Measurements from ENCODE around the gene CLDN5. TPM values are rescaled to one million over a fixed set of nuclear protein-coding genes. Genes with fewer than 3 reads are reported as not detected.

CLDN5 gene
- total RNA-seq, 1 donor from 2014 or later = 19.5 TPM

GRCh38 chr22:19520566-19521305, 3.5 kb downstream of the CLDN5 start:
- TF ChIP-seq, protein P1, sequence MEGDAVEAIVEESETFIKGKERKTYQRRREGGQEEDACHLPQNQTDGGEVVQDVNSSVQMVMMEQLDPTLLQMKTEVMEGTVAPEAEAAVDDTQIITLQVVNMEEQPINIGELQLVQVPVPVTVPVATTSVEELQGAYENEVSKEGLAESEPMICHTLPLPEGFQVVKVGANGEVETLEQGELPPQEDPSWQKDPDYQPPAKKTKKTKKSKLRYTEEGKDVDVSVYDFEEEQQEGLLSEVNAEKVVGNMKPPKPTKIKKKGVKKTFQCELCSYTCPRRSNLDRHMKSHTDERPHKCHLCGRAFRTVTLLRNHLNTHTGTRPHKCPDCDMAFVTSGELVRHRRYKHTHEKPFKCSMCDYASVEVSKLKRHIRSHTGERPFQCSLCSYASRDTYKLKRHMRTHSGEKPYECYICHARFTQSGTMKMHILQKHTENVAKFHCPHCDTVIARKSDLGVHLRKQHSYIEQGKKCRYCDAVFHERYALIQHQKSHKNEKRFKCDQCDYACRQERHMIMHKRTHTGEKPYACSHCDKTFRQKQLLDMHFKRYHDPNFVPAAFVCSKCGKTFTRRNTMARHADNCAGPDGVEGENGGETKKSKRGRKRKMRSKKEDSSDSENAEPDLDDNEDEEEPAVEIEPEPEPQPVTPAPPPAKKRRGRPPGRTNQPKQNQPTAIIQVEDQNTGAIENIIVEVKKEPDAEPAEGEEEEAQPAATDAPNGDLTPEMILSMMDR (IDR thresholded peaks at IDR 0.05; ENCODE audit: borderline replicate concordance) = no peak
- Histone ChIP-seq H3K27me3 (ENCODE audit: low read depth) (peaks cover 33% of the 10 kb centered on the region), H3K9me3 (replicated peaks) (no peaks in the 10 kb centered on the region), H3K4me1 (peaks cover 42% of the 10 kb centered on the region), H3K4me3 (peak overlapping the region; percentile 73), H3K27ac (replicated peaks) (peak overlapping the region; percentile 95), H3K36me3 (no peaks in the 10 kb centered on the region)
- no peak for DNase-seq
- intact Hi-C loops (cut with micrococcal nuclease) = no loop called here

DNA sequence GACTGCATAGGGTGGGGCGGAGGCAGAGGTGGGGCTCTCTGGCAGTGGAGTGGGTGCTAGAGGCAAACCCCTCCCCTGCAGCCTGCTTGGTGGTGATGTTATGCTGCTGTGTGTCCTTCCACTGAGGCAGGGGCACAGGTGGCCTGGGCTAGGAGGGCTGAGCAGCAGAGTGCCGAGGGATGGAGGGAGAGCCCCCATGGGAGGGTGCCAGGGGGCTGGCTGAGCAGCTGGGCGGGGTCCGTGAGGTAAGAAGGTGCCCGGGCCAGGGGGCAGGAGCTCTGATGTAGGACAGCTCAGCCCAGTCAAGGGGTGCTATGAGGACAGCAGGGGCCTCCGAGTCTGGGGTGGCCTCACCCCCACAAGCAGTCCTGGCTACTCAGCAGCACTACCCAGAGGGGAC, 4.2 kb downstream of the CLDN5 start:
- Histone ChIP-seq H3K27me3 (ENCODE audit: low read depth) (peaks cover 26% of the 10 kb centered on the region), H3K4me3 (no peak overlapping the region), H3K9me3 (replicated peaks) (no peaks in the 10 kb centered on the region), H3K36me3 (no peaks in the 10 kb centered on the region), H3K4me1 (peaks cover 37% of the 10 kb centered on the region), H3K27ac (replicated peaks) (no peak overlapping the region)
- DNase-seq = no peak
- intact Hi-C loops (cut with micrococcal nuclease) = no loop called here
- TF ChIP-seq, protein P1 (IDR thresholded peaks at IDR 0.05; ENCODE audit: borderline replicate concordance) = no peak

DNA sequence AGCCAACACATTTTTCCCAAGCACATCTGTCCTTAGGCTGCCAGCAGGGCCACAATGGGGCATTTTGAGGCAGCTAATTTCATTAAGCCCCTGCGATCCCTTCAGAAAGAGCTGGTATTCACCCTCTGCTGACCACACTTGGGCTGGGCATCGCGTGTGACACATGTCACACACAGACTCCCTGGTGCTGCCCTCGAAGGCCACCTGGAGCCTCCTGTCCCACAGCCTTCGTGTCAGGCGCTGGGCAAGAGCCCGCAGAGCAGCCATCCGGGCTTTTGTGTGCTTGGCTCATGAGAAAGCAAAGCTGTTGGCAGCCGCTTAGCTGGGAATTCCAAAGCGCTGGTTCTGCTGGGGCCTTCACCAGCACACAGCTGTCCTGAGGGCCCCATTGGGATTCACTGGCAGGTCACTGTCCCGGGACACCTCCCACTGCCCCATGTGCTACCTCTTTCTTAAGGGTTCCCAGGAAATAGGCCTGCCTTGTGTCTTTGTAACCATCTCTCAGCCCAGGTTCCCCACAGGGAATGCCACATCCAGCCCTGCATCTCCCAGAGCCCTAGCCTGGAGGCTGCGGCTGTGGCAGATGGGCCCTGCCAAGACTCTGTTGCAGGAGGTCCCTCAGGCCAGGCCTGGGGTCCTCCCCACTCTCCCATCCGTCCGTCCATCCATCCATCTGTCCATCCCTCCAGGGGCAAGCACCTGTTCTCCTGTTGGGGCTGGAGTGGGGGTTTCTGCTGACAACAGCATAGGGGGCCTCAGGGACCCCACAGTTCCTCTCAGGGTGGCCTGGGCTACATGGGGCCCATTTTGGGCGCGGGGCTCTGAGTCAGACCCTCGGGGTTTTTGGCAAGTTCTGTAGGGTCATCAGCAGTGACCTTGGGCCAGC, 4.9 kb downstream of the CLDN5 start:
- TF ChIP-seq, protein P1 (IDR thresholded peaks at IDR 0.05; ENCODE audit: borderline replicate concordance) = no peak
- peaks cover 29% of the 10 kb centered on the region for H3K4me1 ChIP-seq
- H3K9me3 ChIP-seq (replicated peaks) = peaks cover 3% of the 10 kb centered on the region
- no peaks in the 10 kb centered on the region for H3K36me3 ChIP-seq
- no peak overlapping the region for H3K27ac ChIP-seq (replicated peaks)
- intact Hi-C loops (cut with micrococcal nuclease) = no loop called here
- H3K27me3 ChIP-seq (ENCODE audit: low read depth) = peaks cover 19% of the 10 kb centered on the region
- no peak for DNase-seq
- H3K4me3 ChIP-seq = no peak overlapping the region

- TF ChIP-seq, protein P1 (IDR thresholded peaks at IDR 0.05; ENCODE audit: borderline replicate concordance) = no peak
- Histone ChIP-seq H3K4me1 (peaks cover 23% of the 10 kb centered on the region), H3K36me3 (no peaks in the 10 kb centered on the region), H3K4me3 (no peak overlapping the region), H3K27ac (replicated peaks) (no peak overlapping the region), H3K27me3 (ENCODE audit: low read depth) (peaks cover 12% of the 10 kb centered on the region), H3K9me3 (replicated peaks) (peaks cover 10% of the 10 kb centered on the region)
- intact Hi-C loops (cut with micrococcal nuclease) = no loop called here
- DNase-seq = no peak
Measured at GRCh38 chr22:19518635-19519034, 5.6 kb downstream of the CLDN5 start.

DNA sequence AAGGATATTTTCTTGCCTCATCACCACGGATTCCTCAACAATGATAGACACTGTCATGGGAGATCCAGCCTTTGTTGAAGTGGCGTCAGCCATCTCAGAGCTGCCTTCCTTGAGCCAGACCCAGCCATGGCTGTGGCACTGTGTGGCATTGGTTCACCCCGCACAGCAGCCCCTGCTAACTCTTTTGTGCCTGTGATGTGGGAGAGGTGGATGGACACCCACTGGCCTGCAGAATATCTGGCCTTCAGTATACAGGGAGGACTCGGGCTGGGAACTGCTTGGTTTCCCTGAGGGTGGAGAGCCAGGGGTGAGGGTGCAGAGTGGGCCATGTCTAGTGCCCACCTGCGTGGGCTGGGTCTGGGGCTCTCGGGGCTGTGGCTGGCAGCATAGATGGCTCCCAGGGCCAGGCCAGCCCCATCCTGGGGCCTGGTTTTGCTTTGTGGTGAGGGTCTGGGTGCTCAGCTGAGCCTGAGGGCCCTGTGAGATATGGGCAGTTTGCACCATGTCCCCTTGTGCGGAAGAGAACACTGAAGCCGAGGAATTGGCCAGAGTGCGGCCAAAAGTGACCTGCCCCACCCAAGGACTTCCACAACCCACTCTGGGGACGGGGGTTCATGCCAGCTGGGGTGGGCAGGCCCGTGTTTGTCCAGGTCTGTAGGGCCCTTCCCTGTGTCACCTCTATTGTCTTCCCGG, 6.1 kb downstream of the CLDN5 start:
- intact Hi-C loops (cut with micrococcal nuclease) = no loop called here
- Histone ChIP-seq H3K4me1 (peaks cover 17% of the 10 kb centered on the region), H3K4me3 (no peak overlapping the region), H3K27ac (replicated peaks) (no peak overlapping the region), H3K36me3 (no peaks in the 10 kb centered on the region), H3K27me3 (ENCODE audit: low read depth) (peaks cover 7% of the 10 kb centered on the region), H3K9me3 (replicated peaks) (peaks cover 16% of the 10 kb centered on the region)
- TF ChIP-seq, protein P1 (IDR thresholded peaks at IDR 0.05; ENCODE audit: borderline replicate concordance) = no peak
- no peak for DNase-seq
